Hepatocyte (in vitro differentiated cells): ENCODE data around the gene ARHGAP40. TPM values are rescaled to one million over a fixed set of nuclear protein-coding genes. Genes with fewer than 3 reads are reported as not detected.

ENCODE experiments used
- DNase-seq: peaks from one replicate; pipeline ENCODE4 v3.0.0-alpha.2; 2016; ENCODE audit warnings: low spot score
- H2AFZ ChIP-seq: fragments of 200-600 bp; sonication (generic); 2 replicates; pipeline ENCODE4 v1.6.0; 2016; ENCODE audit warnings: antibody characterized with exemption, mild to moderate bottlenecking
- H3K27ac ChIP-seq: fragments of 200-600 bp; sonication (generic); 2 replicates; pipeline ENCODE4 v1.5.1; 2016; ENCODE audit warnings: mild to moderate bottlenecking
- H3K27me3 ChIP-seq: fragments of 200-600 bp; sonication (generic); 2 replicates; pipeline ENCODE4 v1.6.1; 2016
- H3K36me3 ChIP-seq: fragments of 200-600 bp; sonication (generic); replicated peaks from 2 replicates; pipeline ENCODE4 v1.5.1; 2016; ENCODE audit warnings: low read depth; ENCODE audit not compliant: insufficient read depth
- H3K4me1 ChIP-seq: fragments of 200-600 bp; sonication (generic); 2 replicates; pipeline ENCODE4 v1.5.1; 2016; ENCODE audit warnings: mild to moderate bottlenecking, moderate library complexity; ENCODE audit not compliant: insufficient read depth
- H3K4me2 ChIP-seq: fragments of 200-600 bp; sonication (generic); 2 replicates; pipeline ENCODE4 v1.6.0; 2016
- H3K4me3 ChIP-seq: fragments of 200-600 bp; sonication (generic); 2 replicates; pipeline ENCODE4 v1.5.1; 2016; ENCODE audit warnings: mild to moderate bottlenecking
- H3K79me2 ChIP-seq: fragments of 200-600 bp; sonication (generic); 2 replicates; pipeline ENCODE4 v1.6.0; 2017; ENCODE audit warnings: mild to moderate bottlenecking
- H3K9me2 ChIP-seq: fragments of 200-600 bp; sonication (generic); replicated peaks from 2 replicates; pipeline ENCODE4 v1.6.0; 2017; ENCODE audit warnings: mild to moderate bottlenecking; ENCODE audit not compliant: insufficient read depth
- H3K9me3 ChIP-seq: fragments of 200-600 bp; sonication (generic); 2 replicates; pipeline ENCODE4 v1.5.1; 2016; ENCODE audit warnings: low read depth, mild to moderate bottlenecking
- H4K20me1 ChIP-seq: fragments of 200-600 bp; sonication (generic); 2 replicates; pipeline ENCODE4 v1.6.0; 2016; ENCODE audit warnings: mild to moderate bottlenecking; ENCODE audit not compliant: insufficient read depth, poor library complexity, severe bottlenecking
- EZH2 ChIP-seq: fragments of 200-600 bp; sonication (generic); IDR thresholded peaks from 2 replicates; pipeline ENCODE4 v1.6.1; 2016; ENCODE audit warnings: antibody characterized with exemption, mild to moderate bottlenecking, borderline replicate concordance
- EZH2phosphoT487 ChIP-seq: fragments of 200-600 bp; sonication (generic); IDR thresholded peaks from one replicate; pipeline ENCODE4 v1.6.1; 2018; ENCODE audit warnings: antibody characterized with exemption, mild to moderate bottlenecking, low read depth, moderate library complexity; ENCODE audit not compliant: unreplicated experiment, severe bottlenecking
- WGBS: methylation state at CpG from one replicate; pipeline ENCODE4 v1.1.6; 2016; ENCODE audit warnings: low lambda C conversion rate; ENCODE audit errors: missing lambda C conversion rate; 5-methylcytosine and 5-hydroxymethylcytosine counted together
- polyA plus RNA-seq: library from polyadenylated mRNA; unstranded; fragments of >200 nt; fragmentation: Nextera tagmentation; extraction: Ambion mirVana; gene quantifications from 2 replicates; pipeline ENCODE4 v1.2.1, GENCODE V29; 2016
- total RNA-seq: library from RNA; depleted of rRNA; stranded (reverse); fragments of >200 nt; gene quantifications from 2 replicates; pipeline ENCODE4 v1.2.3, GENCODE V29; 2014
- TF ChIP-seq, protein P1 (sequence below): fragments of 200-600 bp; sonication (generic); IDR thresholded peaks from 2 replicates; pipeline ENCODE4 v1.5.1; 2016; ENCODE audit warnings: antibody characterized with exemption, mild to moderate bottlenecking; ENCODE audit not compliant: poor library complexity

ARHGAP40 gene
- total and polyA plus RNA-seq, 2 experiments from 2014 or later, result 1.1 to 1.2 TPM

DNA sequence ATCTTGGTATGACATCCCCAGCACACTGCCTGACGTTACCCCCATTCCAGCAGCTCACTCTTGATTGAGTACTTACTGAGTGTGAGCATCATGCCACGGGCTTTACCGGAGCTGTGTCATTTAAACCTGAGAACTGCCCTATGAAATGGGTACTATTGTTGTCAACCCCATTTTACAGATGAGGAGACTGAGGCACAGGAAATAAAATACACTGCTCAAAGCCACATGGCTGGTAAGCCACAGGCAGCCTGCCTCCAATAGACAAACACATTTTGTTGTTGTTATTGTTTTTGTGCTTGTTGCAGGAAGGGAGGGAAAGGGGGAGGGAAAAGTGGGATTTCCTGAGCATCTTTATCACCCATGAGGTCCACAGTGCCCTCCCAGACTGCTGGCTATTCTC is 69.2 kb downstream of the ARHGAP40 start:
- Histone ChIP-seq H4K20me1 (no peaks in the 10 kb centered on the region), H3K36me3 (no peaks in the 10 kb centered on the region), H3K4me1 (peaks cover 1% of the 10 kb centered on the region), H3K27ac (no peak overlapping the region), H3K4me2 (no peak overlapping the region), H3K79me2 (no peaks in the 10 kb centered on the region), H3K9me3 (no peaks in the 10 kb centered on the region), H3K9me2 (no peaks in the 10 kb centered on the region), H2AFZ (no peak overlapping the region), H3K27me3 (peaks cover 25% of the 10 kb centered on the region), H3K4me3 (no peak overlapping the region)
- WGBS, result 94% methylated on average over 3 of the region's 3 CpGs
- TF ChIP-seq, protein P1, sequence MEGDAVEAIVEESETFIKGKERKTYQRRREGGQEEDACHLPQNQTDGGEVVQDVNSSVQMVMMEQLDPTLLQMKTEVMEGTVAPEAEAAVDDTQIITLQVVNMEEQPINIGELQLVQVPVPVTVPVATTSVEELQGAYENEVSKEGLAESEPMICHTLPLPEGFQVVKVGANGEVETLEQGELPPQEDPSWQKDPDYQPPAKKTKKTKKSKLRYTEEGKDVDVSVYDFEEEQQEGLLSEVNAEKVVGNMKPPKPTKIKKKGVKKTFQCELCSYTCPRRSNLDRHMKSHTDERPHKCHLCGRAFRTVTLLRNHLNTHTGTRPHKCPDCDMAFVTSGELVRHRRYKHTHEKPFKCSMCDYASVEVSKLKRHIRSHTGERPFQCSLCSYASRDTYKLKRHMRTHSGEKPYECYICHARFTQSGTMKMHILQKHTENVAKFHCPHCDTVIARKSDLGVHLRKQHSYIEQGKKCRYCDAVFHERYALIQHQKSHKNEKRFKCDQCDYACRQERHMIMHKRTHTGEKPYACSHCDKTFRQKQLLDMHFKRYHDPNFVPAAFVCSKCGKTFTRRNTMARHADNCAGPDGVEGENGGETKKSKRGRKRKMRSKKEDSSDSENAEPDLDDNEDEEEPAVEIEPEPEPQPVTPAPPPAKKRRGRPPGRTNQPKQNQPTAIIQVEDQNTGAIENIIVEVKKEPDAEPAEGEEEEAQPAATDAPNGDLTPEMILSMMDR, result no peak
- no peak for TF ChIP-seq EZH2phosphoT487
- TF ChIP-seq EZH2, result no peak
- no peak for DNase-seq

DNA sequence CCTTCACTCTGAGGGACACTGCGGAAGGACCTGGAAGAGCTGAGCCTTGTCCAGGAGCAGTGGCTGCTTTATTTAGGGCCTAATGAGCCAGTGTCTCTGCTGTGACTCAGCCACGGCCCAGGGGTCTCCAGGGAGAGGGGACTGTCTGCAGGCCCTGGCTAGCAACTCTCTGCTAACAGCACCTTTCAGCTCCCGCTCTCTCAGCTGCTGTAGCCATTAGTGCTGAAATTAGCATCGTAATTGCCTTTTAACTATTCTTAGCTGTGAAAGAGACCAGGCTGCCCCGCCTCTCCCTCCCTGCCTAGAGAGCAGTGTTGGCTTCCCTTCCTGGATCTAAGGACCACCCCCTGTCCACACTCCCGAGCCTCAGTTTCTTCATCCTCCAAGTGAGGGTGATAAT is 69.6 kb downstream of the ARHGAP40 start:
- 39% methylated on average over 6 of the region's 6 CpGs for WGBS
- no peaks in the 10 kb centered on the region for H3K4me1 ChIP-seq
- no peaks in the 10 kb centered on the region for H3K9me3 ChIP-seq
- DNase-seq, result no peak
- TF ChIP-seq EZH2phosphoT487 (no peak), EZH2 (no peak)
- no peak overlapping the region for H2AFZ ChIP-seq
- H3K36me3 ChIP-seq, result no peaks in the 10 kb centered on the region
- no peak overlapping the region for H3K4me2 ChIP-seq
- no peaks in the 10 kb centered on the region for H3K79me2 ChIP-seq
- H4K20me1 ChIP-seq, result no peaks in the 10 kb centered on the region
- no peaks in the 10 kb centered on the region for H3K9me2 ChIP-seq
- no peak overlapping the region for H3K4me3 ChIP-seq
- H3K27ac ChIP-seq, result no peak overlapping the region
- peaks cover 25% of the 10 kb centered on the region for H3K27me3 ChIP-seq

DNA sequence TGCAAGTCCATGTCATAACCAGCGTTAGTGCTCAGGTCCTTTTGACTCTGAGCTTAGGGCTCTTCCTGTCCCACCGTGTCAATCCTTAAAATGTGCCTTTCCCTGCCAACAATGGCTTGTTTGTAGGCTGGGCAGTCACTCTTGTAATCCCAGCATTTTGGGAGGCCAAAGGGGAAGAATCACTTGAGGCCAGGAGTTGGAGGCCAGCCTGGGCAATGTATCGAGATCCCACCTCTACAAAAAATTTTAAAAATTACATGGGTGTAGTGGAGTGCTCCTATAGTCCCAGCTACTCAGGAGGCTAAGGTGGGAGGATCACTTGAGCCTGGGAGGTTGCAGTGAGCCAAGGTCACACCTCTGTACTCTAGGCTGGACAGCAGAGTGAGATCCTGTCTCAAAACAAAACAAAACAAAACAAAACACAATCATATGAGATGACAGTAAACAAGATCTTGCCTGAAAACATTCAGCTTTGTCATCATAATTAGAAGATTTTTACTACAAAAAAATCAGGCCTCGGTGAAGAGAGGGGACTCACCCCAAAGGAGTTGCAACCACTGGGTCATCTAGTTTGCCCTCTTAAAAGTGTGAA is 70.2 kb downstream of the ARHGAP40 start:
- 59% methylated on average over 4 of the region's 4 CpGs for WGBS
- H3K4me3 ChIP-seq, result no peak overlapping the region
- no peaks in the 10 kb centered on the region for H3K36me3 ChIP-seq
- H3K9me3 ChIP-seq, result no peaks in the 10 kb centered on the region
- no peaks in the 10 kb centered on the region for H3K9me2 ChIP-seq
- peaks cover 25% of the 10 kb centered on the region for H3K27me3 ChIP-seq
- H3K4me1 ChIP-seq, result no peaks in the 10 kb centered on the region
- no peak overlapping the region for H2AFZ ChIP-seq
- TF ChIP-seq EZH2phosphoT487, result no peak
- TF ChIP-seq, protein P1, result no peak
- TF ChIP-seq EZH2, result no peak
- H3K79me2 ChIP-seq, result no peaks in the 10 kb centered on the region
- no peak overlapping the region for H3K27ac ChIP-seq
- no peak for DNase-seq
- no peaks in the 10 kb centered on the region for H4K20me1 ChIP-seq
- H3K4me2 ChIP-seq, result no peak overlapping the region

DNA sequence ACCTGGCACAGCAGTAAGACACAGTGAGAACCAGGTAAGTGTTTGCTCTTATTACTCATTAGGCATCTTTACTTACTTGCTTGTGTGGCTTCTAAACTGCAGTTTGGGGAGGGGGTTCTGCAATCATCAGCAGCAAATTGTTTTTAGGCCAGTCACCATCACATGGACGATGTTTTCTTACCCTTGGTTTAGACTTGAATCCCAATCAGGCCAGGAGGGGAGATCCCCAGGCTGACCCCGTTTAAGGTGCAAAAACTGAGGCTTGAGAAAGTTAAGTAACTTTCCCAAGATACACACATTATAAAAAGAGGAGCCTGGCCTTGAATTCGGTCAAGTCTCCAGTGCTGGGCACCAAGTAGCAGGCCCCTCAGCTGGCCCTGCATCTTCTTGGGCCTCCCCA is 70.9 kb downstream of the ARHGAP40 start:
- Histone ChIP-seq H3K4me3 (no peak overlapping the region), H3K9me2 (no peaks in the 10 kb centered on the region), H3K27me3 (peaks cover 25% of the 10 kb centered on the region), H3K79me2 (no peaks in the 10 kb centered on the region), H4K20me1 (no peaks in the 10 kb centered on the region), H3K4me2 (no peak overlapping the region), H2AFZ (no peak overlapping the region), H3K36me3 (no peaks in the 10 kb centered on the region), H3K4me1 (no peaks in the 10 kb centered on the region), H3K9me3 (no peaks in the 10 kb centered on the region), H3K27ac (no peak overlapping the region)
- TF ChIP-seq, protein P1, result no peak
- TF ChIP-seq EZH2 (no peak), EZH2phosphoT487 (no peak)
- DNase-seq, result no peak
- WGBS, result 81% methylated on average over 3 of the region's 3 CpGs
